Dedifferentiated amniotic fluid mesenchymal stem cell (primary cell): ENCODE measurements around the gene HIC1.

Experiments used
- DNase-seq: peaks from one replicate; pipeline ENCODE4 v3.0.0-alpha.2; 2016; ENCODE audit errors: extremely low spot score

Gene HIC1

GRCh38 chr17:2076087-2076984 is 21.4 kb downstream of the HIC1 start:
- DNase-seq, result no peak

GRCh38 chr17:2077040-2077439 is 22.1 kb downstream of the HIC1 start:
- DNase-seq, result no peak

GRCh38 chr17:2081564-2081963 is 26.7 kb downstream of the HIC1 start:
- DNase-seq, result no peak

- no peak for DNase-seq
Measured at GRCh38 chr17:2082003-2082781, 27.3 kb downstream of the HIC1 start.

- no peak for DNase-seq
Measured at GRCh38 chr17:2083613-2084035, 28.7 kb downstream of the HIC1 start.

- DNase-seq, result peak; percentile 30
Measured at GRCh38 chr17:2084036-2084765, 29.3 kb downstream of the HIC1 start.

GRCh38 chr17:2084766-2085647 is 30.1 kb downstream of the HIC1 start:
- peak; percentile 58 for DNase-seq

GRCh38 chr17:2085648-2085949 is 30.7 kb downstream of the HIC1 start:
- no peak for DNase-seq

- DNase-seq, result no peak
Measured at GRCh38 chr17:2086306-2086705, 31.4 kb downstream of the HIC1 start.

GRCh38 chr17:2087597-2088211 is 32.8 kb downstream of the HIC1 start:
- DNase-seq, result no peak

- peak; percentile 61 for DNase-seq
Measured at GRCh38 chr17:2089021-2089422, 34.1 kb downstream of the HIC1 start.

GRCh38 chr17:2090210-2090641 is 35.3 kb downstream of the HIC1 start:
- no peak for DNase-seq

- peak; percentile 83 for DNase-seq
Measured at GRCh38 chr17:2090804-2091534, 36.1 kb downstream of the HIC1 start.

GRCh38 chr17:2092253-2092652 is 37.4 kb downstream of the HIC1 start:
- DNase-seq, result no peak

- DNase-seq, result no peak
Measured at GRCh38 chr17:2093349-2093748, 38.4 kb downstream of the HIC1 start.

- no peak for DNase-seq
Measured at GRCh38 chr17:2094891-2095535, 40.1 kb downstream of the HIC1 start.

- no peak for DNase-seq
Measured at GRCh38 chr17:2095536-2095910, 40.6 kb downstream of the HIC1 start.

- DNase-seq, result no peak
Measured at GRCh38 chr17:2101448-2102257, 46.8 kb downstream of the HIC1 start.
